Immature natural killer cell (primary cell): Measurements from ENCODE around the gene HBD. TPM values are rescaled to one million over a fixed set of nuclear protein-coding genes. Genes with fewer than 3 reads are reported as not detected.
"Not testable (repeated sequence)": the region's sequence is repeated elsewhere in the genome, so short reads cannot be mapped to it uniquely, and the experiment has no call there.

ENCODE experiments used
- DNase-seq, 3 donors: peaks; one replicate each; pipeline ENCODE4 v3.0.0; 2022; ENCODE audit warnings: mixed read lengths in 1 of 3
- H3K27ac Mint-ChIP-seq, 6 donors: one replicate each; pipeline ENCODE4 v1.8.0; 2020; ENCODE audit warnings: mixed read lengths in 6 of 6, mild to moderate bottlenecking in 5 of 6, inconsistent platforms in 4 of 6, moderate library complexity in 3 of 6
- H3K27me3 Mint-ChIP-seq, 3 donors: one replicate each; pipeline ENCODE4 v1.8.0; 2020 to 2021; ENCODE audit warnings: low read depth in 3 of 3, mild to moderate bottlenecking in 3 of 3, mixed read lengths in 3 of 3, moderate library complexity in 3 of 3, inconsistent platforms in 1 of 3
- H3K36me3 Mint-ChIP-seq, 3 donors: one replicate each; pipeline ENCODE4 v1.8.0; 2020; ENCODE audit warnings: mixed read lengths in 3 of 3, inconsistent platforms in 2 of 3, mild to moderate bottlenecking in 2 of 3
- H3K4me1 Mint-ChIP-seq, 2 donors: one replicate each; pipeline ENCODE4 v1.8.0; 2020; ENCODE audit warnings: inconsistent platforms in 2 of 2, mild to moderate bottlenecking in 2 of 2, mixed read lengths in 2 of 2, moderate library complexity in 1 of 2
- H3K4me3 Mint-ChIP-seq, 5 donors: one replicate each; pipeline ENCODE4 v1.8.0; 2020; ENCODE audit warnings: mild to moderate bottlenecking in 5 of 5, mixed read lengths in 5 of 5, inconsistent platforms in 3 of 5, moderate library complexity in 3 of 5
- H3K9me3 Mint-ChIP-seq, 6 donors: one replicate each; pipeline ENCODE4 v1.8.0; 2020; ENCODE audit warnings: mild to moderate bottlenecking in 6 of 6, mixed read lengths in 6 of 6, inconsistent platforms in 4 of 6, moderate library complexity in 3 of 6
- polyA plus RNA-seq, 3 donors: library from polyadenylated mRNA; unstranded; fragments of 300-500 nt; fragmentation: Illumina TruSeq; gene quantifications; one replicate each; pipeline ENCODE4 v1.2.3, GENCODE V29; 2021

Gene HBD
- polyA plus RNA-seq, 3 donors from 2014 or later = 1.2 TPM; not detected in 2

GRCh38 chr11:5248498-5248897 is 14.2 kb upstream of the HBD start:
- H3K4me3 Mint-ChIP-seq, H3K36me3 Mint-ChIP-seq, H3K4me1 Mint-ChIP-seq, DNase-seq, H3K27ac Mint-ChIP-seq, H3K9me3 Mint-ChIP-seq, H3K27me3 Mint-ChIP-seq: not testable (repeated sequence)

- H3K4me1 Mint-ChIP-seq = no peaks in the 10 kb centered on the region
- H3K27me3 Mint-ChIP-seq = peaks cover 1 to 2% (median 2%) of the 10 kb centered on the region in 3 donors
- no peak overlapping the region for H3K4me3 Mint-ChIP-seq
- H3K36me3 Mint-ChIP-seq = no peaks in the 10 kb centered on the region
- H3K27ac Mint-ChIP-seq = no peak overlapping the region
- peaks cover 0 to under 1% (median 0%) of the 10 kb centered on the region in 6 donors for H3K9me3 Mint-ChIP-seq
- no peak for DNase-seq
These were observed 13.3 kb upstream of the HBD start for GRCh38 chr11:5247472-5248192.

GRCh38 chr11:5246772-5247471 is 12.6 kb upstream of the HBD start:
- Mint-ChIP-seq H3K4me1 (no peaks in the 10 kb centered on the region), H3K27me3 (peaks cover 1 to 2% (median 2%) of the 10 kb centered on the region in 3 donors), H3K36me3 (no peaks in the 10 kb centered on the region), H3K4me3 (no peak overlapping the region), H3K9me3 (peaks cover 0 to 2% (median 0%) of the 10 kb centered on the region in 6 donors), H3K27ac (no peak overlapping the region)
- no peak for DNase-seq

GRCh38 chr11:5245155-5245554 is 10.9 kb upstream of the HBD start:
- no peak for DNase-seq
- Mint-ChIP-seq H3K9me3 (peaks cover 0 to 7% (median 0%) of the 10 kb centered on the region in 6 donors), H3K27ac (no peak overlapping the region), H3K36me3 (no peaks in the 10 kb centered on the region), H3K27me3 (peaks cover 2 to 3% (median 2%) of the 10 kb centered on the region in 3 donors), H3K4me1 (no peaks in the 10 kb centered on the region), H3K4me3 (no peak overlapping the region)

GRCh38 chr11:5243816-5244180 is 9.5 kb upstream of the HBD start:
- DNase-seq = no peak
- Mint-ChIP-seq H3K27me3 (peaks cover 2 to 3% (median 2%) of the 10 kb centered on the region in 3 donors), H3K4me3 (no peak overlapping the region), H3K4me1 (no peaks in the 10 kb centered on the region), H3K36me3 (no peaks in the 10 kb centered on the region), H3K9me3 (peaks cover 0 to 7% (median 0%) of the 10 kb centered on the region in 6 donors), H3K27ac (no peak overlapping the region)

- no peak for DNase-seq
- H3K27ac Mint-ChIP-seq = no peak overlapping the region
- H3K9me3 Mint-ChIP-seq = peaks cover 0 to 7% (median 0%) of the 10 kb centered on the region in 6 donors
- no peaks in the 10 kb centered on the region for H3K4me1 Mint-ChIP-seq
- H3K27me3 Mint-ChIP-seq = peaks cover 2 to 3% (median 2%) of the 10 kb centered on the region in 3 donors
- no peaks in the 10 kb centered on the region for H3K36me3 Mint-ChIP-seq
- no peak overlapping the region for H3K4me3 Mint-ChIP-seq
These were observed 8.9 kb upstream of the HBD start for GRCh38 chr11:5242933-5243815.

- Mint-ChIP-seq H3K4me3 (no peak overlapping the region), H3K9me3 (peaks cover 0 to 7% (median 0%) of the 10 kb centered on the region in 6 donors), H3K27ac (no peak overlapping the region), H3K36me3 (no peaks in the 10 kb centered on the region), H3K27me3 (peaks cover 0 to 4% (median 2%) of the 10 kb centered on the region in 3 donors), H3K4me1 (no peaks in the 10 kb centered on the region)
- no peak for DNase-seq
These were observed 7.9 kb upstream of the HBD start for GRCh38 chr11:5242208-5242607.

GRCh38 chr11:5241458-5241857 is 7.2 kb upstream of the HBD start:
- Mint-ChIP-seq H3K27ac (no peak overlapping the region), H3K4me3 (no peak overlapping the region), H3K36me3 (no peaks in the 10 kb centered on the region), H3K9me3 (peaks cover 0 to 7% (median 0%) of the 10 kb centered on the region in 6 donors), H3K4me1 (no peaks in the 10 kb centered on the region), H3K27me3 (peaks cover 0 to 3% (median 2%) of the 10 kb centered on the region in 3 donors)
- DNase-seq = no peak

- Mint-ChIP-seq H3K4me1 (no peaks in the 10 kb centered on the region), H3K9me3 (peaks cover 0 to 7% (median 0%) of the 10 kb centered on the region in 6 donors), H3K4me3 (no peak overlapping the region), H3K27me3 (peaks cover 0 to 3% (median under 1%) of the 10 kb centered on the region in 3 donors), H3K27ac (no peak overlapping the region), H3K36me3 (no peaks in the 10 kb centered on the region)
- no peak for DNase-seq
These were observed 6.2 kb upstream of the HBD start for GRCh38 chr11:5240458-5240857.

- Mint-ChIP-seq H3K27ac (no peak overlapping the region), H3K27me3 (peaks cover 0 to 3% (median 0%) of the 10 kb centered on the region in 3 donors), H3K36me3 (no peaks in the 10 kb centered on the region), H3K9me3 (peaks cover 0 to 7% (median 0%) of the 10 kb centered on the region in 6 donors), H3K4me3 (no peak overlapping the region), H3K4me1 (no peaks in the 10 kb centered on the region)
- DNase-seq = no peak
These were observed 5.8 kb upstream of the HBD start for GRCh38 chr11:5240056-5240455.

GRCh38 chr11:5239046-5239445 is 4.8 kb upstream of the HBD start:
- no peak for DNase-seq
- H3K9me3 Mint-ChIP-seq = peaks cover 0 to 7% (median 0%) of the 10 kb centered on the region in 6 donors
- peaks cover 0 to 1% of the 10 kb centered on the region in 2 donors for H3K4me1 Mint-ChIP-seq
- H3K27me3 Mint-ChIP-seq = peaks cover 0 to 3% (median 0%) of the 10 kb centered on the region in 3 donors
- H3K36me3 Mint-ChIP-seq = no peaks in the 10 kb centered on the region
- no peak overlapping the region for H3K27ac Mint-ChIP-seq
- no peak overlapping the region for H3K4me3 Mint-ChIP-seq

GRCh38 chr11:5238486-5238885 is 4.2 kb upstream of the HBD start:
- H3K9me3 Mint-ChIP-seq = peaks cover 0 to 7% (median 0%) of the 10 kb centered on the region in 6 donors

GRCh38 chr11:5237420-5237819 is 3.1 kb upstream of the HBD start:
- no peak overlapping the region for H3K27ac Mint-ChIP-seq
- peaks cover 0 to 6% (median 0%) of the 10 kb centered on the region in 6 donors for H3K9me3 Mint-ChIP-seq
- no peak for DNase-seq
- H3K4me3 Mint-ChIP-seq = no peak overlapping the region
- no peaks in the 10 kb centered on the region for H3K36me3 Mint-ChIP-seq
- H3K27me3 Mint-ChIP-seq = peaks cover 0 to 3% (median 0%) of the 10 kb centered on the region in 3 donors
- H3K4me1 Mint-ChIP-seq = peaks cover 0 to 1% of the 10 kb centered on the region in 2 donors

More at GRCh38 chr11:5238486-5238885, 4.2 kb upstream of the HBD start:
- Mint-ChIP-seq H3K36me3 (no peaks in the 10 kb centered on the region), H3K27me3 (peaks cover 0 to 3% (median 0%) of the 10 kb centered on the region in 3 donors), H3K4me3 (no peak overlapping the region), H3K4me1 (peaks cover 0 to 1% of the 10 kb centered on the region in 2 donors), H3K27ac (no peak overlapping the region)
- DNase-seq = no peak
